Activated CD8-positive, alpha-beta memory T cell treated with anti-CD3 and anti-CD28 coated beads for 4 hours (primary cell): ENCODE measurements around the gene ABCA12.

Experiments
- DNase-seq, 2 donors: peaks; one replicate each; pipeline ENCODE4 v3.0.0-alpha.2; 2020; ENCODE audit warnings: low read depth in 2 of 2

The ABCA12 gene

DNA sequence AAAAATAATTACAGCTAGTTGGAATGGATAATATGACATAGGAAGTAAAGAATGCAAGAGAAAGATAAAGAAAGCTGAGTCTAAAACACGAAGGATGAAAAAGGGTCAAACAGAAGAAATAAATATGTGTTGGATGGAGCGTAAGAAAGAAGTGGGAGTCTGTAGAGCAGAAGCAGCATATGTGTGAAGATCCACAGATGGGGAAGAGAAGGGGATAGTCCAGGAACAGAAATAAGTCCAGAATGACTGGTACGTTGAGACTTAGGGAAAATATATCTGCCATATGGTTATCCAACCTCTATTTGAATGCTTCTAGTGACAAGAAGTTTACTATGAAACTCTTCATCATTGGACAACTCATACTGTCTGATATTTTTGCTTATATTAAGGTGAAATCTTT is 18.0 kb downstream of the ABCA12 start:
- no peak for DNase-seq

DNA sequence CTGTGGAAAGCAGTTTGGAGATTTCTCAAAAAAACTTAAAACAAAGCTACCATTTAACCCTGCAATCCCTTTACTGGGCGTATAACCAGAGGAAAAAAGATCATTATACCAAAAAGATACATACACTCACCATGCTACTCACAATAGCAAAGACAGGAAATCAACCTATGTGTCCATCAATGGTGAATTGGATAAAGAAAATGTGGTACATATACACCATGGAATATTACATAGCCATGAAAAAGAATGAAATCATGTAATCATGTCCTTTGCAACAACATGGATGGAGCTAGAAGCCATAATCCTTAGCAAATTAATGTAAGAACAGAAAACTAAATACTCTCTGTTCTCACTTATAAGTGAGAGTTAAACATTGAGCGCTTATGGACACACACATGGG is 18.6 kb downstream of the ABCA12 start:
- DNase-seq = no peak

DNA sequence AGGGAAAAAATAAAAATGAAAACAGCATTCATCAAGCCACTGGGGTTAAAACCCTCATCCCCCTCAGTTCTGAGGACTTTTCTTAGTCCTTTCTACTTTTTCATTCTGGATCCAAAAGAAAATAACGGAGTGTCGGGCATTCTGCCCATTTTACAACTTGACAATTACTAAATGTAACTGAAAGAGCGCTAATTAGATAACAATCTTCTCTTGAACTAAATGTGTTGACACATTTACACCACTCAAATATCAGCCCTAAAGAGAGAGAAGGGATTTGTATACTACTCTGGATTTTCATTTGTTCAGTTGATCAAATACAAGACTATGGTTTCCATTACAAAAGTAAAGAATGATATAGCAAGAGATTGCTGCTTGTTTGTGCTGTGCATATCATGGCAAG is 27.5 kb downstream of the ABCA12 start:
- DNase-seq = no peak

DNA sequence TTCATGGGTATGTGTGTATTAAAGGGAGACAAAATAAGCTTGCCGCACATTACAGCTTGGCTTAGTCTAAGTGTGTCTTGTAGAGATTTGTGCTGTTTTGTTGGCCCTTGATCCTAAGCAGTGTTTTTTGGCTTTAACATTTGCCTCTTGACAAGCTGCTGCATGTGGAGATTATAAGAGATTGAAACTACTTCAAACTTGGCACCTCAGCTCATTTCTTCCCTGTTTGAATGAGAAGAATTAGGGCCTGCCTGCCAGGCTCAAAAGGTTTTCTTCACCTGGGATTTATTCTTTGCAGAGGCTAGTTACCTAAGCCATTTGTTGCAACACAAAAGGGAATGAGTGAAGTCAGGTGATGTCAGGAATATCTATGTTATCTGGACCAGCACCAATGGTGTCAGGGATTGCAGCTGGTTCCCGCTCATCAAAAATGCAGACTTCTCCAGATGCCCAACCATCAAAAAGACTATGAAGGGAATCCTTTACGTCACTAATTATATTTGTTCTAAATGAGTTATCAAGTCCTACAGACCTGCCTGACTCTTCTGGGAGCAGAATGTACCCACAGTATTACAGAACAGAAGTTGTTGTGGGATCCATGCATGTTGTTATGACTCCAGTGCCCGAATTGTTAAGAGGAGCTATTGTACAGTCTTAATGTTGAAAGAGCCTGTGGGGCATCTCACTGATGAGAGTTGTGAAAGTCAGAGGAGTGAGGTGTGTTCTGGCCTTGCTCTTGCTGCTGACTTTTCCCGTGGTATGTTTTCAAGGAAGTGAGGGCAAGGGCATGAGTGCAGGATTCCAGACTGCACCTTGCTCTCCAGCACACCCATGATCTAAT is 31.0 kb downstream of the ABCA12 start:
- DNase-seq = no peak

DNA sequence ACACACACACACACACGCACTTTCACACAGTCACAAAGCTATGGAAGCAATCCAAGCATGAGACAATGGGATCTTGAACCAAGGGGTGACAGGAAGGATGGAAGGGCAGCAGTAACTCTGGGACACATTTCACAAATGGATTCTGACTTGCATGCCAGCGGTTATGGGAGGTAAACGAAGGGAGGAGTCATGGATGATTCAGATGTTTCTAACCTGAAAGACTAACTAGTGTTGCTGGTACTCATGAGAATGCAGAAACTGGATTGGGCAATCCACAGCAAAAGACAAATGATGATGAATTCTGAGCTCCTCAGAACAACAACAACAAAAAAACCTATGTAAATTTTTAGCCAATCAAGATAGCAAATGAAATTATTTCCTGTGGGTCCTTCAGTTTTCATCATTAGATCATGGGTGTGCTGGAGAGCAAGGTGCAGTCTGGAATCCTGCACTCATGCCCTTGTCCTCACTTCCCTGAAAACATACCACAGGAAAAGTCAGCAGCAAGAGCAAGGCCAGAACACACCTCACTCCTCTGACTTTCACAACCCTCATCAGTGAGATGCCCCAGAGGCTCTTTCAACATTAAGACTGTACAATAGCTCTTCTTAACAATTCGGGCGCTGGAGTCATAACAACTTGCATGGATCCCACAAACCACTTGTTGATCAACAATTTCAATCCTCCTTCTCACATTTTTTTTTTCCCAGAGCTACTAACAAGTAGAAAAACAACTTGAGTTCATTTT is 32.6 kb downstream of the ABCA12 start:
- DNase-seq = no peak

DNA sequence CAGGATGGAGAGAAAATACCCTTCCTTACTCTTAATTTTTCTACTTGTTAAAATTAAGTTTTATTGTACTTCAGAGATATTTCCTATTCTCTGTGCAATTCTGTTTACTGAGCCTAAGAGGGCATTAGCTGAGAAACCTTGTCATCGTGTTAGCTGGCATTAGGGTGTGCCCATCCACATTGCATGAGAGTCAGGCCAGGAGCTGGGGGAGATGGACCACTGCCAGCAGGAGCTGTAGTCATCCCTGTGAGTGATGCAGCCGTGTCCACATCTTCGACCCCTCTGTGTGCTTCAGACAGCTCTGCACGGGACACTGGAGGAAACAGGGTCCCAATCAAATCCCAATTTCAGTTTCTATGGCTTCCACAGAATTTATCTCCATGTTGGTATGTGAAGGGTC is 34.2 kb downstream of the ABCA12 start:
- no peak for DNase-seq

DNA sequence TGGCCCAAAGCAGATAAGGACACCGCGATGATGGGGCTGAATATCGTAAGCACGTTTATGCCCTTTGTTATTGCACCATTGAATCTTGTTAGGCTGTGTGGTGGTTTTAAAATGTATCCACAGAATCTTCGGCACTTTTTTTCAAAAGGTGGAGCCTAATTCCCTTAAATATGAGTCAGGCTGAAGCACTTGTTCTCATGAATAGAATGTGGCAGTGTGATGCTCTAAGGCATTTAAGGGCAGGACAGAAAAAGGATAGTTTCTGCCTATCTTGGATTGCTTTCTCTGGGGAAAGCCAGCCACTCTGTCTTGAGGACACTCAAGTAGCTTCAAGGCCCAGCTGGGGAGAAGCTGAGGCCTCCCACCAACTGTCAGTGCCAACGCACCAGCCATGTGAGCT is 39.6 kb downstream of the ABCA12 start:
- DNase-seq = no peak

DNA sequence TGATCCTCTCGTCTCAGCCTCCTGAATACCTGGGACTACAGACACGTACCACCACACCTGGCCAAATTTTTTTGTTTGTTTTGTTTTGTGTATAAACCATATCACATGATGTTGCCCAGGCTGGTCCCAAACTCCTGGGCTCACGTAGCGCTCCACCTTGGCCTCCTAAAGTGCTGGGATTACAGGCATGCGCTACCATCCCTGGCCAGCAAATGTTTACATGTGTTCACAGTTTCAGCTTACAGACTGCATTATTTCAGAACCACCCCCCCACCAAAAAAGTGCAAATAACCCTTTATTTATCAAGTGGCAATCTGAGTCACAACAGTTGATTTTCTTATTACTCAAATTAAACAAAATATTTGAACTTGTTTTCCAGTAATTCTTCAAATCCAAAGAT is 54.3 kb downstream of the ABCA12 start:
- DNase-seq = no peak

DNA sequence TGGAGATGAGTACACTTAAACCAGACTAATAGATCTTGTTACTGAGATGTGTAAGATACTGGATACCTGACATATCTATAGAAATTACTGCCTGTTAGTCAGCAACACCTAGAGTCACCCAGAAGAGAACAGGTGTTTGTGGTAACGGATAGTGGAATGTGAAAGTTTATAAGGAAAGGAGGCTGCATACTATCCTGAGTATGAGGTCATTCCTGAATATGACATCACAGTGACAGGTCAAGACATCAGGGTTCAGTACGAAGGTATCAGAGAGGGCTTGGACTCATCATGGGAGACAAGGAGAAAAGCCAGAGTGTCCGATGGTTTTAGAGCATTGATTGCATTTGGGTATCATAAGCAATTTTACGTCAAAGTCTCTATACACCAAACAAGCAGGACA is 55.3 kb downstream of the ABCA12 start:
- no peak for DNase-seq

DNA sequence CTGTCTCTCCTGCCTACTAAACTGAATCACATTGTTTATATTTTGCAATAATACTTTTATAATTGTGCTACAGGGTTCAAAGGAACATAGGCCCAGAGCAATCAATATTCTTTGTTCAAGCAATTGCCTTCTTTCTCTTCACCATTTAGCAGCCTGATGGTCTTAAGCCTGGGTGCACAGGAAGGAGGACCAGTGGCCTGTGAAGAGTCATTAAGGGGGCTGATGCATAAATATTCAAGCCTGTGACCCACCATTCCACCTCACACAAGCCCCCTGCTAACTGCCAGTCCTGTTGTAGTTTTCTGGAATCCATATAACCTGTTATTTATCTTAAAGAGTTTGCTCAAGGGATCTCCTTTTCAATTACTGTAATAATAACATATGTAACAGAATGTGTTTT is 56.0 kb downstream of the ABCA12 start:
- DNase-seq = no peak

DNA sequence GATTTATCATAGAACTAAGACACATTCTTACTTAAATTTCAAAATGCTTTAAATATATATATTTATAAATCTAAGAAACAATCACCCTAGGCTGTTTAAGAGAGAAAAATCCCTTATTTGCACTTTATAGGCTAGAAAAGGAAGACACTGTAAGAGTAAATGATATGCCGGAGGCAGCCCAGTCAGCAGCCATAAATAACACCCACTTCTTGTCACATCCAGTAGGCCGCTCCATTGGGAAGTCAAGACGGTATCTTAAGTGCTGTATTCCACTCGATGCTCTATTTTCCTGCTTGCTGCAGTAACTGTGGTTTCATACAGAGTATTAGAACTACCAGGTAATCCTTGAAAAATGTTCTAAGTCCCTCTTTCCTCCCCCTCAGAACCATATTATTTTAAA is 57.9 kb downstream of the ABCA12 start:
- DNase-seq = no peak

DNA sequence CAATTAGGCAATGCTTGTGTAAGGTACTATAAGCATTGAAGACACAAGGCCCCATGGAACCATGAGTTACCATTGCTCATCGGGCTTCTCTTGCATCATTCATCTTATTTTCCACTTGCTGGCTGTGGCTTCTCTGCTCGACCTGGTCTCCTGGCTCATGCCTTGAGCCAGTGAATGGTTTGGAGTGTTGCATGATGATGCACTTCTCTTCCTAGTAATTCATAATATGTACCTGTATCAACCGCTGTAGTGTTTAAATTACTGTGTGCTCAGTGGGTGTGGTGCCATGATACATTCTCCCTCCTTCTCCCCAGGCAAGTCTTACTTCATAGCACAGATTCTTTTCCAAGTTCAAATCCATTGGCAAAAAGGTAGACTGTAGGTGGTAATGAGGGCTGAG is 66.8 kb downstream of the ABCA12 start:
- DNase-seq = no peak

DNA sequence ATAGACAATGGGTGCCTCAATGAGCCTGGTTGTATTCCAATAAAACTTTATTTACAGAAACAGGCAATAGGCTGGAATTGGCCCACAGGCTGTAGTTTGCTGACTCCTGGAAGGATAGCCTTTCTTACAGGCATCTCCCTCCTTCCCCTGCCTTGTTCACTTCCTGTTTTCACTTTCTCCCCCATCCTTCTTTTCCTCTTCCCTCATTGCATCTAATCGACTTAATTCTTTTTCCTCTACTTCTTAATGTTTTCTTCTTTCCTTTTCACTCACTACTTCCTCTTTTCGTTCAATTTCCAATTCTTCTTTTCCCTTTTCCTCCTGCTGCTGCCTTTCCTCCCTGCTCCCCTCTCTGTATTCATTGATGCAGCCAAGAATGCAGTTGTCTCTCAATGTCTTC is 70.0 kb downstream of the ABCA12 start:
- DNase-seq = no peak

DNA sequence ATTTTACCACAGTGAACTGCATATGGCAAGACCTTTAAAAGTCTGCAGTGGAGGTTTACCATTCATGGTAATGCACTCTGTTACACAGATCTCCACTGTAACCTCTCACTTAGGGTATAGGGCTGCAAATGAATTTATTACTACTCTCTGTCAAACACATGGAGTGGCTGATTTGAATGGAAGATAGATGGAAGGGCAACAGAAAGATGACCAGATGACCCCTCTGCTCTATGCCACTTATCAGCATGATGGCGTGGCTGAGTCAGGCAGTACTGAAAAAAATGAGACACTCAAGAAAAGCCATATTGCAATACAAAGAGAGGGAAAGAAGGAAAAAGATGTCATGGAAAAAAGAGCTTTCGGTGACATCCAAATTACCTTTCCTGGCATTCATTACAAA is 72.3 kb downstream of the ABCA12 start:
- no peak for DNase-seq

DNA sequence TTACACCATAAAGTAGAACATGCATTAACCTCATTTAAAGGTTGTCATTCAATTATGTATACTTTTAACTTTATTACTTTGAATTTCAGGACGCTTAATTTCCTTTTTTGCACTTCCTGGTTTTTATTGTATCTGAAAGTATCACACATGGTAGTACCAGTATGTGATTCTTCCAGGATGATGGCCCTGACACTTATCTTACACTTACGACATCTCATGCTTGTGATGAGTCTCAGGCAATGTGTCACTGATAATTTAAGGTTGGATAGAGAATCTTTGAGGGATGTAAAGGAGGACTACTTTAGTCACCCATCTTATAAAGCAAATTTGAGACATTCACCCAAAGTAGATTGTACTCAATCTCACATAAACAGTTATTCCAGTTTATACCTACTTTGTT is 74.9 kb downstream of the ABCA12 start:
- no peak for DNase-seq

DNA sequence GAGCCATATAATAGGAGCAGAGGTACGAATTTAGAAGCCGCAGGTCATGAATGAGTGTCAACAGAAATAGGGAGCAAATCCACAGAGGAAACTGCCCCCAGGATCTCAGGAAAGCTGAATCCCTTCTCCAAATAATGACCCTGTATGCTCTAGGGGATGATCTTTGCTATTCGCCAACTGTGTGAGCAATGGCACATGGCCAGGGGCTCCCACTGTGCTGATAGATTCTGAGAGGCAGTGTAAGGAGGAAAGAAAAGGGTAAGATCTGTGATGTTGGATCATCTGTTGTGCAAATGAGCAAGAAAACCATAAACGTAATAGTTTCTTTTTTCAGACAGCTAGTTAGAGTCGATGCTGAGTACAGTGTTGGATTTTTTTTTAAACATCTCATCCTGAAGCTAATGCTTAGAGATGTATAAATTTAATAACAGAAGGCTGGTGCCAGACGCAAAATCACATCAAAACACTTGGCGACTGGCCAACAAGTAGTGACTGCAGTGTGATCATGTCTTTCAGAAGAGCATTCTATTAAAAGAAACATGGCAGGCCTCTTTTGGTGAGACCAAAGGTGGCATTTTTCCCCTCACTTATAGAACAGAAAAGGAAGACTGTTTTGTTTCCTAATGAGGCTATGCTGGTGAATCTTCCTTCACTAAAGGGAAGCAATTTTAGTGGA is 77.4 kb downstream of the ABCA12 start:
- no peak for DNase-seq

DNA sequence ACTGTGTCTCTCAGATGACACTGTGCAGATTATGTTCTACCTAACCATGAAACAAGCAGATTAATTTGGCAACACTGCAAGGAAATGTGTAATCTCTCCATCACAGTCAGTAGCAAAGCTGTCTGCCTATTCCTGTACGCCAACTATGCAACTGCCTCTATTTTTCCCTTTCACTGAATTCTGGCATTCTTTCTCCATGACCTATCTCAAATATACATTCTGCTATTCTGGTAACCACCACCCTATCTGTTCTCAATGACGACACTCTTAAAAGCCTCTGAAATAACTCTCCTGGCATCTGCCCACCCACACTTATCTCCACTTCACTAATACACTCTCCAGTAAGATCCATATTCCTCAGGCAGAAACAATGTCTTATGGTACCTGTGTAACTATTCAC is 78.7 kb downstream of the ABCA12 start:
- no peak for DNase-seq

DNA sequence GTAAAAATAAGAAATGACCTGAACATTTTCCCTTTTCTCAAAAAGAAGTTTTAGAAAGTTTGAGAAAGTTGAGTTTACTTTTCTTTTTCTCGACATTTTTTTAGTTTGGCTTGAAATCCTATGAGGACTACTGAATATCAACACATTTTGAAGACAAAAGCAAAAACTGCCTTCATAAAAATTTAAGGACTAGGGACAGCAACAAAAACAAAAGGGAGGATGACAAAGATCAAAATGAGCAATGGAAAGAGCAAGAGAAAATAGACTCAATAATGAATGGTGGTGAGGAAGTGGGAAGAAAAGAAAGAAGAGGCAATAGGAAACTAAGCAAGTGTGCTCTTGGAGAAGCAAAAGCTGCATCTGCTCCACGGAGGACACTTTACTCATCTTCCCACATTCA is 82.5 kb downstream of the ABCA12 start:
- DNase-seq = no peak

DNA sequence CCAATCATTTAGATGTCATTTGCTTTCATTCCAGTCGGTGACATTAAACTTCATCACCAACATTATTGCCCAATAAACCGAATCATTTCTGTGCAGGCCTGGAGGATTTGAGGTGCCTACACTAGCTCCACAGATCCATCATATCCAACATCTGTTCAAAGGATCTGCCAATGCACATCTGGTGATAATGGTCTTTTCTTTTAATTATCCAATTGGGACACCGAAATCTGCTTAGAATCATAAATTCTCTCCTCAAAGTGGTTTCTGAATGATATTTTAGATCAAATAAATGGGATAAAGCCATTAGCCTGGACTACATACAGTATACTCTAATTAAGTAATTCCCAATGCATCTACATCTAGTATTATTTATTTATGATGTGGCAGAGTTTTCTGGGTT is 85.6 kb downstream of the ABCA12 start:
- DNase-seq = no peak

DNA sequence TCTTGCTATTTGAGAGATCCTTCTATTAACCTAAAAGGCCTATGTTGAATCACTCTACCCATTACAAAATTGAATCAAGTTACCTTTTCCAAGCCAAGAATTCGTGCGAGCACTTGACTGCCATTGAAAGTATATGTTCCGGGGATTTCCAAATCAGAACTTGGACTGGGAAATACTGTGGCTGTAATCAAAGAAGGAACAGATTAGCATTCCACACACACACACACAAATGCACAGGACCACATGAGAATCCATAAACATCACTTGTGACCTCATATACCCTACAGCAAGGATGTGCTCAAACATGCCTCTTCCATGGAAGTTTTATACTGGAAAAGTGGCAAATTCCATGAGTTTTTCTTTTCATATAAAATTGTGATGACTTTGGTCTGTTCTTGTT is 86.0 kb downstream of the ABCA12 start:
- no peak for DNase-seq

DNA sequence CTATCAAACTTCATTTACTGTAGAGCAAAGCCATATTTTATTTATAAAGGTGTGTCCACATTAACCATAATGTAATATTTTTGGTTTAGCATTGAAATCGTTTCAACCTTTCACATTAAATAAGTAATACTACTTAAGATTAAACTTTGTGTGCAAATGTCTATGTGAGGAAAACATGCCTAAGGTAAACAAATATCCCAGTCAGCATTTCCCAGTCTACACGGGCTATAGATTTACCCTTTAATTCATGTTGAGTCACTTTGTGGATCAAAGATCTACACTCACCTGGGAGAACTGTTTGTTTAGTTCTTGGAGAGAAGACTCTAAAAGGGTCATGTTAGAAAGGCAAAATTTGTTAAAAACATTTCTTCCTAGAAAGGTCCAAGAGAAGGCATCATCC is 89.1 kb downstream of the ABCA12 start:
- DNase-seq = no peak

DNA sequence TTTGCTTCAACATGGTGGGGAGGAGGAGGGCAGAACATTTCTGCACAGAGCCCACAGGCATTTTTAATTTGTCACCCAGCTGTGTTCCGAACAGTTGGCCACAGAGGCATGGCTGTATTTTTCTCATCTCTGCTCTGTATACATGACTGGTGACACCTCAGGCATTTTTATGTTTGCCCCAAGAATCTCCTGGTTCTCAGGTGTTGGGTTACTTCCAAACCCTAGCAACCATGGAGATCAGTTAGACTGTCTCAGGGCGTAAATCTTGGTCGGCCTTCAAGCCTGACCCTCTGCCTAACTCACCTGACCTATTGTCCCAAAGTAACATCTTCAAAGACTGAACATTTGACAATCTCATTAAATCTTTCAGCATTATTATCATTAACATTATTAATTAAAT is 100.0 kb downstream of the ABCA12 start:
- DNase-seq = no peak

DNA sequence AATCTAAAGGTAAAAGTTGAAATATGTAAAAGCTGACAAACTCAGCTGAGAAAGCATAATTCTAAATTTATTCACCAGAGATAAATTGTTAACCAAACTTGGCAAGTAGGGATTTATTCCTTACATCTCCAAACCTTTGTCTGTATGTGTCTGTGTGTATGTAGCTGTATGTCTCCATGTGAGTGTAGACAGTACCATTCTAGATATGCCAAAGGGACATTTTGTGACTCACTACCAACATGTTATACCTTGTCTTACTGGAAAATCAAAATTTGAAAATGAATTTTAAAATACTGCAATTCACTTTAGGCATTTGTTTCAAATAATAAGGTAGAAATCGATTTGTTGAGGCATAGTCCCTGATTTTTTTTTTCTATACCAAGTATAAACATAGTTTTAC is 102.1 kb downstream of the ABCA12 start:
- DNase-seq = no peak
